ENCODE data around the gene OBSCN. TPM values are rescaled to one million over a fixed set of nuclear protein-coding genes. Genes with fewer than 3 reads are reported as not detected.

The OBSCN gene
- total RNA-seq, 1 donor from 2014 or later, result 5.1 TPM

DNA sequence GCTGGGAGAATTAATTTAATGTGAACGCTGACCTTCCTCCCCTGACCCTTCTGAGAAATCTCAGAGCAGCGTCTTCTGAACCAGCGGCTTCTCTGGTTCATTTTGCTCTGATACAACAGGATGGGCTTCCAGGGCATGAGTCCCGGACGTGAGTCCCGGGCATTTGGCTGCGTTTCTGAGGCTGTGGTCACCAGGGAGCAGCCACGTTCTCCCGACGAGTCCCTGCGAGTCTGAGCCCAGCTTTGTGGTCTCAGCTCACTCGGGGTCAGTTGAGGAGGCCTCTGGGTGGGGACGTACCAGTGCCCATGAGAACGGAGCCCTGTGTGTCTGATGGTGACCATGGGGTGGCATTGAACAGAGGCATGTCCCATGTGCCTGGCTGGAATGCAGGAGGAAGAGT, 17.7 kb upstream of the OBSCN start:
- Histone ChIP-seq H4K20me1 (ENCODE audit: low read depth) (no peaks in the 10 kb centered on the region), H2AFZ (replicated peaks) (no peak overlapping the region), H3K4me3 (no peak overlapping the region), H3K36me3 (no peaks in the 10 kb centered on the region), H3K4me1 (no peaks in the 10 kb centered on the region), H3F3A (ENCODE audit: low read depth) (no peaks in the 10 kb centered on the region), H3K9me3 (ENCODE audit: low read depth) (no peaks in the 10 kb centered on the region), H3K27ac (no peak overlapping the region), H3K4me2 (no peak overlapping the region), H3K79me2 (ENCODE audit: low read depth) (no peaks in the 10 kb centered on the region), H3K9ac (no peak overlapping the region), H3K27me3 (no peaks in the 10 kb centered on the region)
- no peak for DNase-seq (ENCODE audit: low spot score)
- no peak for TF ChIP-seq EZH2 (IDR thresholded peaks at IDR 0.05)
- no peak for TF ChIP-seq CTCF (IDR thresholded peaks at IDR 0.05)
- TF ChIP-seq EZH2phosphoT487 (IDR thresholded peaks at IDR 0.05), result no peak
- H3K27ac Mint-ChIP-seq, result no peak overlapping the region
- peaks cover 9% of the 10 kb centered on the region for H3K4me1 Mint-ChIP-seq
- no peak overlapping the region for H3K4me3 Mint-ChIP-seq
- peaks cover 9% of the 10 kb centered on the region for H3K9me3 Mint-ChIP-seq
- peaks cover 14% of the 10 kb centered on the region for H3K36me3 Mint-ChIP-seq
- H3K27me3 Mint-ChIP-seq (ENCODE audit: insufficient read depth, low read depth), result peaks cover 2% of the 10 kb centered on the region

GRCh38 chr1:228190778-228191177, 17.1 kb upstream of the OBSCN start:
- Mint-ChIP-seq H3K4me3 (no peak overlapping the region), H3K27me3 (ENCODE audit: insufficient read depth, low read depth) (peaks cover 2% of the 10 kb centered on the region), H3K36me3 (peaks cover 19% of the 10 kb centered on the region), H3K4me1 (peaks cover 13% of the 10 kb centered on the region), H3K9me3 (peaks cover 9% of the 10 kb centered on the region), H3K27ac (no peak overlapping the region)
- Histone ChIP-seq H3K4me2 (no peak overlapping the region), H3K36me3 (no peaks in the 10 kb centered on the region), H3K4me3 (no peak overlapping the region), H3K27me3 (no peaks in the 10 kb centered on the region), H2AFZ (replicated peaks) (no peak overlapping the region), H3K79me2 (ENCODE audit: low read depth) (no peaks in the 10 kb centered on the region), H3F3A (ENCODE audit: low read depth) (no peaks in the 10 kb centered on the region), H3K9me3 (ENCODE audit: low read depth) (no peaks in the 10 kb centered on the region), H3K4me1 (no peaks in the 10 kb centered on the region), H4K20me1 (ENCODE audit: low read depth) (no peaks in the 10 kb centered on the region), H3K27ac (no peak overlapping the region), H3K9ac (no peak overlapping the region)
- DNase-seq (ENCODE audit: low spot score), result no peak
- TF ChIP-seq EZH2phosphoT487 (IDR thresholded peaks at IDR 0.05), result no peak
- no peak for TF ChIP-seq EZH2 (IDR thresholded peaks at IDR 0.05)
- TF ChIP-seq CTCF (IDR thresholded peaks at IDR 0.05), result no peak

DNA sequence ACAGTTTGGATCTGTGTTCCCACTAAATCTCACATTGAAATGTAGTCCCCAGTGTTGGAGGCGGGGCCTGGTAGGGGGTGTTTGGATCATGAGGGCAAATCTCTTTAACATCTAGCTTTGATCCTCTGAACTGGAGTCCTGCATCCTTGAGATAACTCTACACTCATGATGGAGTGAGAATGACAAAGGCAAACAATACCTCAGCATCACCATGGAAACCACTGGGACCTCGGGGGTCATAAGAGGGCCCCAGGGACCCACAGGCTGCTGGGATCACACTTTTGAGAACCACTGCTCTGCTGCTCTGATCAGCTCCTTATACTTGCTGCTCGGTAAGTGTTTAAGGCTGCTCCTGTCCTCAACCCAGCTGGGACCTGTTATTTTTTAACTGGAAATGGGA, 13.4 kb upstream of the OBSCN start:
- Histone ChIP-seq H3K27ac (no peak overlapping the region), H3K79me2 (ENCODE audit: low read depth) (no peaks in the 10 kb centered on the region), H3F3A (ENCODE audit: low read depth) (no peaks in the 10 kb centered on the region), H3K4me1 (no peaks in the 10 kb centered on the region), H4K20me1 (ENCODE audit: low read depth) (no peaks in the 10 kb centered on the region), H3K4me3 (no peak overlapping the region), H3K36me3 (no peaks in the 10 kb centered on the region), H3K9me3 (ENCODE audit: low read depth) (peaks cover 8% of the 10 kb centered on the region), H2AFZ (replicated peaks) (no peak overlapping the region), H3K9ac (no peak overlapping the region), H3K27me3 (no peaks in the 10 kb centered on the region), H3K4me2 (no peak overlapping the region)
- peaks cover 25% of the 10 kb centered on the region for H3K36me3 Mint-ChIP-seq
- no peak for TF ChIP-seq EZH2phosphoT487 (IDR thresholded peaks at IDR 0.05)
- no peak for TF ChIP-seq EZH2 (IDR thresholded peaks at IDR 0.05)
- no peak for TF ChIP-seq CTCF (IDR thresholded peaks at IDR 0.05)
- no peak for DNase-seq (ENCODE audit: low spot score)
- H3K4me1 Mint-ChIP-seq, result peaks cover 13% of the 10 kb centered on the region
- peak overlapping the region; percentile 34 for H3K27ac Mint-ChIP-seq
- peaks cover 13% of the 10 kb centered on the region for H3K9me3 Mint-ChIP-seq
- no peak overlapping the region for H3K4me3 Mint-ChIP-seq
- no peaks in the 10 kb centered on the region for H3K27me3 Mint-ChIP-seq (ENCODE audit: insufficient read depth, low read depth)
